MCF 10A (cell line): ENCODE data around the gene SPOCK2. TPM values are rescaled to one million over a fixed set of nuclear protein-coding genes. Genes with fewer than 3 reads are reported as not detected.

ENCODE experiments used
- BruUV-seq: library from RNA; stranded (reverse); fragments of 400-500 nt; replicated peaks from 2 replicates; lab custom pipeline; 2021; lab: Mats Ljungman, UMichigan
- CTCF ChIA-PET: fragments of 300-600 bp; sonication (Branson Sonifier 250); formaldehyde crosslinking; extraction: SDS; loops from one replicate; lab custom pipeline; 2021; ENCODE audit warnings: antibody characterized with exemption, inconsistent platforms; lab: Yijun Ruan, JAX
- POLR2A ChIA-PET: fragments of 300-600, 350-650 bp; sonication (Branson Sonifier 250); formaldehyde crosslinking; extraction: SDS; loops from one replicate; lab custom pipeline; 2020; ENCODE audit warnings: antibody characterized with exemption, inconsistent platforms; lab: Yijun Ruan, JAX
- DNase-seq: peaks from one replicate; pipeline ENCODE4 v3.0.0-alpha.2; 2018; ENCODE audit not compliant: unreplicated experiment
- H3K27ac Mint-ChIP-seq: one replicate; pipeline ENCODE4 v1.8.0; 2022; ENCODE audit warnings: mild to moderate bottlenecking, low read depth, mixed read lengths; ENCODE audit not compliant: unreplicated experiment
- H3K27me3 Mint-ChIP-seq: one replicate; pipeline ENCODE4 v1.8.0; 2022; ENCODE audit warnings: mixed read lengths; ENCODE audit not compliant: insufficient read depth, unreplicated experiment
- H3K36me3 Mint-ChIP-seq: one replicate; pipeline ENCODE4 v1.8.0; 2022; ENCODE audit warnings: mild to moderate bottlenecking, moderate library complexity, mixed read lengths; ENCODE audit not compliant: insufficient read depth, unreplicated experiment
- H3K4me1 Mint-ChIP-seq: one replicate; pipeline ENCODE4 v1.8.0; 2022; ENCODE audit warnings: mixed read lengths; ENCODE audit not compliant: insufficient read depth, unreplicated experiment
- H3K4me3 Mint-ChIP-seq: one replicate; pipeline ENCODE4 v1.8.0; 2022; ENCODE audit warnings: mild to moderate bottlenecking, moderate library complexity, mixed read lengths; ENCODE audit not compliant: unreplicated experiment
- H3K9me3 Mint-ChIP-seq: one replicate; pipeline ENCODE4 v1.8.0; 2022; ENCODE audit warnings: mixed read lengths; ENCODE audit not compliant: unreplicated experiment
- CTCF ChIP-seq: fragments of 200-600 bp; IDR thresholded peaks from one replicate; pipeline ENCODE4 v1.8.0; 2022; ENCODE audit warnings: antibody characterized with exemption, mild to moderate bottlenecking; ENCODE audit not compliant: unreplicated experiment
- intact Hi-C: fragments of 100-400 bp; cut with micrococcal nuclease; formaldehyde crosslinking; loops from 2 replicates; pipeline ENCODE4 v1.14.1; 2022
- total RNA-seq: library from RNA; stranded (reverse); gene quantifications from 2 replicates; pipeline ENCODE4 v1.2.3, GENCODE V29; 2022

The SPOCK2 gene
- total RNA-seq, 1 experiment from 2014 or later = 1.2 TPM

DNA sequence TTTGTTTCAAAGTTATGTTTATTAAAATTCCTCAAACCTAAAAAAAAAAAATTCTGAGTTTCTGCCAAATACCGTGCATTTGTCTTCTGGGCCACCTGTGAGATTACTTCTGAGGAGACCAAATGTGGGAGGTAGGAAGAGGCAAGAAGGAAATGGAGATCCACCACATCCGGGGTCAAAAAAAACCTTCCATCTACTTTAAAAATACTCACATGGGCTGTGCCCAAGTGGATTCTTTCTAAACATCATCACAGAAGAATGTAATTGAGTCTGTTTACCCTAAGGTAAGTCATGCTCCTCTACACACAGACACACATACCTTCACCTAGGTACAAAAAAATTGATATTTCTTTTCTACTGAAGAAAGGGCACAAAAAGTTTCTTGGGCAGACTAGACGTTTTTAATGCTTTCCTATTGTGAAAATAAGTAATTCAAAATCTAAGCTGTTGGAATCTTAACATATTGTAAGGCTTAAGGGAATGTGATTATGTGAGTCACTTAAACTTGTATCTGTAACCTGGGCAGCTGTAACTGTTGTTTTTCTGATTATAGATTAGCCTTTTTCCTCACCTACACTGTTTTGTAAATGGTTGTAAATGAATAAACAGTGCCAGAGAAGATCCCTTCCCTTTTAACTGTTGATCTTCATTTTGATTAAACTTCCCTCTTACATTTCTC lies 19.1 kb upstream of the SPOCK2 start:
- Mint-ChIP-seq H3K9me3 (no peaks in the 10 kb centered on the region), H3K4me3 (no peak overlapping the region), H3K27ac (no peak overlapping the region), H3K36me3 (peaks cover 10% of the 10 kb centered on the region), H3K27me3 (no peaks in the 10 kb centered on the region), H3K4me1 (peaks cover 18% of the 10 kb centered on the region)
- peak; percentile 5 for DNase-seq
- no peak for TF ChIP-seq CTCF
- intact Hi-C loops = no loop called here
- ChIA-PET CTCF (interaction anchor here (0.6 kb wide), 1 partner anchor 114 kb away, joined by 5 read pairs; no protein-coding TSS in a partner anchor), POLR2A (interaction anchor here (1.5 kb wide), 1 partner anchor 20 kb away, joined by 3 read pairs; no protein-coding TSS in a partner anchor)
- BruUV-seq = no TSS peak

DNA sequence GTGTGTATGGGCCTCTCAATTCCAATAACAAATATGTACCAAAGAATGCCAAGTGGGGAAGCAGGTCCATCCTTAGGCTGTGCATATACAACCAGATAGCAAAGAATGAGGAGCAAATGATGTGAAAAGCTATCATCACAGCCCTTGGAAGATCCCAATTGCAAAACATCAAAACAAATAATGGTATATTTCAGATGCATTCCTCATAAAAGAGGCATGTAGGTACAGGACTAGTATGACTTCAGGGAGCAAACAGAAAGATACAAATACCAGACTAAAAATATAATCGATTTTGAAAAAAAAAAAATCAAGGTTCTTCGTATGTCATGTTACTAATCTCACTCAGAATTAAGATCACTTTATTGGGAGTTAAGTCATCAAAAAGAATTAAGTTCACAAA lies 18.5 kb upstream of the SPOCK2 start:
- no peak overlapping the region for H3K27ac Mint-ChIP-seq
- BruUV-seq = TSS peak; percentile 62
- H3K4me1 Mint-ChIP-seq = peaks cover 18% of the 10 kb centered on the region
- ChIA-PET POLR2A (no interaction called here), CTCF (interaction anchor here (0.6 to 0.7 kb wide), 2 partner anchors 61 to 115 kb away, joined by 3 to 5 read pairs; no protein-coding TSS in a partner anchor)
- no peaks in the 10 kb centered on the region for H3K9me3 Mint-ChIP-seq
- no peak for DNase-seq
- intact Hi-C loops = no loop called here
- no peak for TF ChIP-seq CTCF
- H3K4me3 Mint-ChIP-seq = no peak overlapping the region
- no peaks in the 10 kb centered on the region for H3K27me3 Mint-ChIP-seq
- H3K36me3 Mint-ChIP-seq = peaks cover 10% of the 10 kb centered on the region

GRCh38 chr10:72106154-72106849 lies 18.0 kb upstream of the SPOCK2 start:
- ChIA-PET CTCF (interaction anchor here (0.7 kb wide), 1 partner anchor 60 kb away, joined by 3 read pairs; no protein-coding TSS in a partner anchor), POLR2A (no interaction called here)
- intact Hi-C loops = no loop called here
- Mint-ChIP-seq H3K9me3 (no peaks in the 10 kb centered on the region), H3K36me3 (peaks cover 10% of the 10 kb centered on the region), H3K27ac (no peak overlapping the region), H3K27me3 (no peaks in the 10 kb centered on the region), H3K4me3 (no peak overlapping the region), H3K4me1 (peaks cover 18% of the 10 kb centered on the region)
- no TSS peak for BruUV-seq
- TF ChIP-seq CTCF = no peak
- DNase-seq = no peak

- H3K4me1 Mint-ChIP-seq = peaks cover 18% of the 10 kb centered on the region
- intact Hi-C loops = no loop called here
- DNase-seq = no peak
- no peaks in the 10 kb centered on the region for H3K27me3 Mint-ChIP-seq
- no peaks in the 10 kb centered on the region for H3K9me3 Mint-ChIP-seq
- no peak overlapping the region for H3K4me3 Mint-ChIP-seq
- ChIA-PET CTCF (no interaction called here), POLR2A (no interaction called here)
- H3K36me3 Mint-ChIP-seq = peaks cover 10% of the 10 kb centered on the region
- BruUV-seq = no TSS peak
- TF ChIP-seq CTCF = no peak
- no peak overlapping the region for H3K27ac Mint-ChIP-seq
These were observed 17.4 kb upstream of the SPOCK2 start for GRCh38 chr10:72105710-72106109.
